ENCODE measurements around the gene TYW3.

TYW3 gene

DNA sequence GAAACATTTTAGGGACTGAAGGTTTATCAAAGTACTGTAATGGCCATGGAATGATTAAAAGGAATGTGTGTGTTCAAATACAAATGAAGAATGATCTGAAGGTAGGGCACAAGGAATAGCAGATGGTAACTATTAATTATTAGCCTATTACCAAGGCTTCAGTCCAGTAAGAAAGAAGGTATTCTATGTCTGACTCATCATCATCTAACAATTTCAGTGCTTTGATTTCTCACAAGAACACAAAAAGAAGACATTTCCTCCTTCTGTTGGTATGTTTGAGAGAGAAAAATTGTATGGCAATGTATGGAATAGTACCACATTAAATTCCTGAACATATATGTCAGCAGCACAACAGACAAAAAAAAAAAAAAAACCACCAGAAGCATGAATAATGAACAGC is 57.5 kb downstream of the TYW3 start:
- DNase-seq (ENCODE audit: low read depth in 3 of 3), result no peak

GRCh38 chr1:74791491-74791890 is 58.5 kb downstream of the TYW3 start:
- DNase-seq (ENCODE audit: low read depth in 3 of 3), result no peak

DNA sequence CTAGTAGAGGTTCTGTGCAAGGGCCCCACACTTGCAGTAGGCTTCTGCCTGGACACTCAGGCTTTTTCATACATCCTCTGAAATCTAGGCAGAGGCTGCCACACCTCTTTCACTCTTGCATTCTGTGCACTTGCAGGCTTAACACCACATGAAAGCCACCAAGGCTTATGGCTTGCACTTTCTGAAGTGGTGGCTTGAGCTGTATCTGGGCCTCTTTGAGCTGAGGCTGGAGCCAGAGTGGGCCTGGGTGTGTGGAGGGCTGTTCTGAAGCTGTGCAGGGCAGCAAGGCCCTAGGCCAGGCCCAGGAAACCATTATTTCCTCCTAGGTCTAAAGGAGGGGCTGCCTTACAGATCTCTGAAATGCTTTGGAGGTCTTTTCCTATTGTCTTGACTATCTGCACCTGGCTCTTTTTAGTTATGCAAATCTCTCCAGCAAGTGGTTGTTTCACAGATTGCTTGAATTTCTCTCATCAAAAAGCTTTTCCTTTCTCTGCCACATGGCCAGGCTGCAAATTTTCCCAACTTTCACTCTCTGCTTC is 66.2 kb downstream of the TYW3 start:
- no peak for DNase-seq (ENCODE audit: low read depth in 3 of 3)

DNA sequence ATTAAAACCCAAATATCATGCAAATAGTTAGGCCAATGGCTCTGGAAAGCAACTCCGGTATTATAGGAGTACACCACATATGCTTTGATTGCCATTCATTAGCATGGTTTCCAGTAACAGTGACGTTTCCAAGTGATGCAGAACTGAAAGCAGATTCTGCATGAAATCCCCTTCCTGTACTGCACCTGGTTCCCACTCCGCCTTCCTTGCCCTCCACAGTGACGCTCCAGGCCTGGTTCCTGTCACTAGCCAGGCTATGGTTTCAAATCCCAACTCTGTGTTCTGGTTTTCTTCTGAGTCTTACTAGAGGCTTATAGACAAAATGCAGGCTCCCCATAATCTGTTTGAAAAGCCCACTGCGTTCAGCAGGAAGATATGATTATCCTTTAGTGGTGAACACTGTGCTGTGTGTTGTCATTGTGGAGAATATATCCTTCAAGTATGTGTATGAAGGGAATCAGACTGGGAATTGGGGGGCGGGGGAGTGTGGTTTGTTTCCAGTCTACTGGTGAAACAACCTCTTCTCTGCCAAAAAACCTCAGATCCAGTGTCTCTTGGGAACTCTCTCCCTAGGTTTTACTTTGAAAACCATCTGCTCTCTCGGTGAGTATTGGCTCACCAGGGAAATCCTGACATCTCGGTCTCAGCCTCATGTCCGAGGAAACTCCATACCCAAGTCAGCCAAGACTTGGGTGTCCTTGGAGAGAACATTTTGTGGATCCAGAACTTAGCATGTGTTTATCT is 78.7 kb downstream of the TYW3 start:
- DNase-seq (ENCODE audit: low read depth in 3 of 3), result no peak

DNA sequence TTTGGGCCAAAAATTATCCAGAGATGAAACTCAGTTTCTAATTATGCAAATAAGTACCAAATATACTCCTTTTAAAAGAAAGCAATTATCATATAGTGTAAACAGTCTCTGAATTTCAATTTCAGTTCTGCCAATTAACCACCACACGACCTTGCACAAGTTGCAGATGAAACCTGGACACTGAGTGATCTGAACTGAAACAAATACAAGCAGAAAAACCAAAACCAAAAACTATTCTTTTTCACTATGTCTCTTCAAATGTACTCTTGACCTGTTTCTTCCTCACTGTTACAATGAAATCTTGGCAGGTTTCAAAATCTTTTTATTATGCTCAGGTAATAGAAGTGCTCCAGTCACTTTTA is 79.2 kb downstream of the TYW3 start:
- no peak for DNase-seq (ENCODE audit: low read depth in 3 of 3)

Data from stimulated activated CD4-positive, alpha-beta T cell treated with anti-CD3 and anti-CD28 coated beads, TNF-alpha, amount 100 ng/mL, for 24 hours (primary cell).